ENCODE results near the gene MBNL3.

The MBNL3 gene

DNA sequence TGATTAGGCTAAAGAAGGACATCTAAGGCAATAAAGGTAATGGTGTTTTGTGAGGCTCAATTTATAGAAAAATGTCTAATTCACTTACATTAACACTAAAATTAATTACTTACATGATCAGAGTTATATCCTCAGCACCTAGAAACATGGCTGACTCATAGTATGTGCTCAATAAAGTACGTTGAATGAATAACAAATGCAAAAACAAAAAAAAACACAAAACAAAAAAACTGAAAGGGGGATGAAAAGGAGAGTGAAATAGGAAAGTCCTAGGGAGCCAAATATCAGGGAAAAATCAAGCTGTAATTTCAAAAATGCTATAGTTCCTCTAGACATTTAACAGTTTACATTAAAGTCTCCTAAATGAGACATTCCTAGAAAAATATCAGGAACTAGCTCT is 18.7 kb downstream of the MBNL3 start:
- no peak for DNase-seq (ENCODE audit: low read depth)
- TF ChIP-seq, protein P1, sequence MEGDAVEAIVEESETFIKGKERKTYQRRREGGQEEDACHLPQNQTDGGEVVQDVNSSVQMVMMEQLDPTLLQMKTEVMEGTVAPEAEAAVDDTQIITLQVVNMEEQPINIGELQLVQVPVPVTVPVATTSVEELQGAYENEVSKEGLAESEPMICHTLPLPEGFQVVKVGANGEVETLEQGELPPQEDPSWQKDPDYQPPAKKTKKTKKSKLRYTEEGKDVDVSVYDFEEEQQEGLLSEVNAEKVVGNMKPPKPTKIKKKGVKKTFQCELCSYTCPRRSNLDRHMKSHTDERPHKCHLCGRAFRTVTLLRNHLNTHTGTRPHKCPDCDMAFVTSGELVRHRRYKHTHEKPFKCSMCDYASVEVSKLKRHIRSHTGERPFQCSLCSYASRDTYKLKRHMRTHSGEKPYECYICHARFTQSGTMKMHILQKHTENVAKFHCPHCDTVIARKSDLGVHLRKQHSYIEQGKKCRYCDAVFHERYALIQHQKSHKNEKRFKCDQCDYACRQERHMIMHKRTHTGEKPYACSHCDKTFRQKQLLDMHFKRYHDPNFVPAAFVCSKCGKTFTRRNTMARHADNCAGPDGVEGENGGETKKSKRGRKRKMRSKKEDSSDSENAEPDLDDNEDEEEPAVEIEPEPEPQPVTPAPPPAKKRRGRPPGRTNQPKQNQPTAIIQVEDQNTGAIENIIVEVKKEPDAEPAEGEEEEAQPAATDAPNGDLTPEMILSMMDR (IDR thresholded peaks at IDR 0.05; ENCODE audit: low read depth, low read length, missing control alignments) = no peak
- no peak overlapping the region for H3K4me3 ChIP-seq (ENCODE audit: low read depth, low read length)
- in situ Hi-C loops (cut with HindIII; ENCODE audit: low sequenced_read_pairs) = no loop called here

DNA sequence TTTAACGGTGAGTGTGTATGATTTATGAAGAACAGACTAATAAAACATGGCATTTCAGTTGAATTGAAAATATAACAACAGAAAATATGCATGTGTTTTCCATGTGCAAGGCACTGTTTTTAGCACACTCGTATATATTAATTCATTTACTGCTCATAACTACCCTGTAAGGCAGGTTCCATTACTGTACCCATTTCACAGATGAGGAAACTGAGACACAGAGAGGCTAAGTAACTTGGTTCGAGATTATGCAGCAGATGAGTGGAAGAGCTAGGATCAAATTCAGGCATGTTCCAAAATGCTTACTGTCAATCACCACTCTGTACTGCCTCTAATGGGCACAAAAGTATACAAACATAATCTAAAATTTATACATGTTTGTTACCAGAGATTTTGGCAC is 20.4 kb downstream of the MBNL3 start:
- in situ Hi-C loops (cut with HindIII; ENCODE audit: low sequenced_read_pairs) = no loop called here
- no peak overlapping the region for H3K4me3 ChIP-seq (ENCODE audit: low read depth, low read length)
- TF ChIP-seq, protein P1 (IDR thresholded peaks at IDR 0.05; ENCODE audit: low read depth, low read length, missing control alignments) = no peak
- DNase-seq (ENCODE audit: low read depth) = no peak

- no peak overlapping the region for H3K4me3 ChIP-seq (ENCODE audit: low read depth, low read length)
- TF ChIP-seq, protein P1 (IDR thresholded peaks at IDR 0.05; ENCODE audit: low read depth, low read length, missing control alignments) = no peak
- in situ Hi-C loops (cut with HindIII; ENCODE audit: low sequenced_read_pairs) = no loop called here
- no peak for DNase-seq (ENCODE audit: low read depth)
Measured at GRCh38 chrX:132467989-132468388, 20.8 kb downstream of the MBNL3 start.

GRCh38 chrX:132467026-132467425 is 21.8 kb downstream of the MBNL3 start:
- DNase-seq (ENCODE audit: low read depth) = no peak
- no peak overlapping the region for H3K4me3 ChIP-seq (ENCODE audit: low read depth, low read length)
- TF ChIP-seq, protein P1 (IDR thresholded peaks at IDR 0.05; ENCODE audit: low read depth, low read length, missing control alignments) = no peak
- in situ Hi-C loops (cut with HindIII; ENCODE audit: low sequenced_read_pairs) = no loop called here

DNA sequence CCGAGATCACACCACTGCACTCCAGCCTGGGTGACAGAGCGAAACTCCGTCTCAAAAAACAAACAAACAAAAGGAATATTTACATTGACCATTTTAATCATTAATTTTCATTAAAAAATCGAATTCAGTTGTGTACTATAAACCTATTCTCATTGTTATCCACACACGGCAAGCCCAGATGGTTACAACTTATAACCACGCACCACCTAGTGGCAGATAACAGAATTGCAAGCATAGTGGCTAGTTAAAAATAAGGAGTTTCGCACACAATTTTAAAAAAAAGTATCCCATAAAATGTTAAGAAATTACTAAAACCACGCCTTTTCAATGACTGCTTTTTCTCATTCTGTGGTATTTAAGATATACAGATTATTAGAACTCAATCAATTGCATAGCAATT is 25.4 kb downstream of the MBNL3 start:
- H3K4me3 ChIP-seq (ENCODE audit: low read depth, low read length) = no peak overlapping the region
- no peak for DNase-seq (ENCODE audit: low read depth)
- TF ChIP-seq, protein P1 (IDR thresholded peaks at IDR 0.05; ENCODE audit: low read depth, low read length, missing control alignments) = peak; percentile 24
- in situ Hi-C loops (cut with HindIII; ENCODE audit: low sequenced_read_pairs) = no loop called here

DNA sequence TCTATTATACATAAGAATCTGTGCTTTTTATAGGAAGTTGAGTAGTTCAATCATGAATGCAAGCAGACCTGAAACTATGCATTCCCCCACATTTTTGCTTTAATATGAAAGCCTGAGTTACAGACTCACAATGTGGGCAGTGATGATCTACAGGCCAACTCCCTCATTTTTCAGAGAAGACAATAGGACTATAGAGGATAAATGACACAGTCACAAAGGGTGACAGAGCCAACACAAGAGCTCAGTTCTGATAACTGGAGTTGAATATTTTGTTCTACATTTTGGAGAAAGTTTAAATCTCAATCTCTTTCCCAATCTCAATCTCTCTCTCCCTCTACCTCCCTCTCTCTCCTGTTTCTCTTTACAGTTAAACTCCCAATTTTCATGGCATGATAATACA is 27.0 kb downstream of the MBNL3 start:
- H3K4me3 ChIP-seq (ENCODE audit: low read depth, low read length) = no peak overlapping the region
- no peak for DNase-seq (ENCODE audit: low read depth)
- TF ChIP-seq, protein P1 (IDR thresholded peaks at IDR 0.05; ENCODE audit: low read depth, low read length, missing control alignments) = no peak
- in situ Hi-C loops (cut with HindIII; ENCODE audit: low sequenced_read_pairs) = no loop called here

Data from astrocyte of the cerebellum (primary cell).